WI38 (cell line): ENCODE results near the gene EIF3J.

ENCODE experiments used
- H3K4me3 ChIP-seq: 2 replicates; pipeline ENCODE4 v1.5.1; 2011; ENCODE audit warnings: low read depth, mild to moderate bottlenecking, control low read depth, low read length
- CTCF ChIP-seq: IDR thresholded peaks from 2 replicates; pipeline ENCODE4 v1.5.1; 2012; ENCODE audit warnings: low read depth, mild to moderate bottlenecking, control low read depth, low read length

Gene EIF3J

GRCh38 chr15:44580105-44580504, 43.2 kb downstream of the EIF3J start:
- TF ChIP-seq CTCF: no peak

GRCh38 chr15:44584162-44584749, 47.3 kb downstream of the EIF3J start:
- peak; percentile 29 for TF ChIP-seq CTCF

More at GRCh38 chr15:44580105-44580504, 43.2 kb downstream of the EIF3J start:
- no peak overlapping the region for H3K4me3 ChIP-seq

GRCh38 chr15:44585633-44586032, 48.7 kb downstream of the EIF3J start:
- no peak overlapping the region for H3K4me3 ChIP-seq
- no peak for TF ChIP-seq CTCF

More at GRCh38 chr15:44584162-44584749, 47.3 kb downstream of the EIF3J start:
- no peak overlapping the region for H3K4me3 ChIP-seq

GRCh38 chr15:44588541-44588940, 51.6 kb downstream of the EIF3J start:
- H3K4me3 ChIP-seq: no peak overlapping the region
- no peak for TF ChIP-seq CTCF

GRCh38 chr15:44591326-44591725, 54.4 kb downstream of the EIF3J start:
- no peak for TF ChIP-seq CTCF
- H3K4me3 ChIP-seq: no peak overlapping the region

- peak; percentile 21; the same call in 1 of the 2 replicates for TF ChIP-seq CTCF
- H3K4me3 ChIP-seq: no peak overlapping the region
These were observed 56.2 kb downstream of the EIF3J start for GRCh38 chr15:44593042-44593736.

- TF ChIP-seq CTCF: no peak
- H3K4me3 ChIP-seq: no peak overlapping the region
These were observed 58.3 kb downstream of the EIF3J start for GRCh38 chr15:44595246-44595645.
